ENCODE data around the gene HPS1.

GRCh38 chr10:98449287-98449686 is 2.6 kb upstream of the HPS1 start:
- no peak for TF ChIP-seq CTCF (IDR thresholded peaks at IDR 0.05 in 2 of 3, conservative IDR thresholded peaks at IDR 0.05 in 1 of 3; ENCODE audit: control insufficient read depth in 2 of 3, extremely low read depth in 1 of 3, insufficient read depth in 1 of 3, low read depth in 3 of 3, low read length in 3 of 3)
- no peak for TF ChIP-seq EZH2 (IDR thresholded peaks at IDR 0.05; ENCODE audit: borderline replicate concordance, control insufficient read depth, low read depth, low read length)
- TF ChIP-seq USF2 (IDR thresholded peaks at IDR 0.05; ENCODE audit: borderline replicate concordance, low read depth, low read length) = no peak
- no peak for TF ChIP-seq ASH2L (IDR thresholded peaks at IDR 0.05; ENCODE audit: borderline replicate concordance, low read depth)
- no peak for TF ChIP-seq GABPA (IDR thresholded peaks at IDR 0.05; ENCODE audit: low read depth)
- no peak for TF ChIP-seq CHD2 (IDR thresholded peaks at IDR 0.05; ENCODE audit: borderline replicate concordance, low read depth, low read length)
- no peak for TF ChIP-seq CEBPB (IDR thresholded peaks at IDR 0.05; ENCODE audit: borderline replicate concordance in 1 of 2, low read depth in 2 of 2, low read length in 2 of 2)
- no peak for TF ChIP-seq ELK1 (IDR thresholded peaks at IDR 0.05; ENCODE audit: low read depth, low read length)
- no peak for TF ChIP-seq E2F4 (IDR thresholded peaks at IDR 0.05; ENCODE audit: low read depth, low read length)
- no peak for TF ChIP-seq POLR2AphosphoS5 (IDR thresholded peaks at IDR 0.05; ENCODE audit: low read length)
- TF ChIP-seq NFIC (IDR thresholded peaks at IDR 0.05; ENCODE audit: low read depth, low read length) = no peak
- TF ChIP-seq CHD1 (IDR thresholded peaks at IDR 0.05; ENCODE audit: low read depth, low read length) = no peak
- TF ChIP-seq ZZZ3 (IDR thresholded peaks at IDR 0.05; ENCODE audit: control insufficient read depth, insufficient read length, low read depth) = no peak
